Stimulated activated CD4-positive, alpha-beta T cell treated with anti-CD3 and anti-CD28 coated beads, Interleukin-12 subunit alpha, Interleukin-12 subunit beta, amount 100 ng/mL, for 4 hours (primary cell): ENCODE results near the gene TNFRSF14.

ENCODE experiments used
- DNase-seq: peaks from one replicate; pipeline ENCODE4 v3.0.0-alpha.2; 2020

TNFRSF14 gene

DNA sequence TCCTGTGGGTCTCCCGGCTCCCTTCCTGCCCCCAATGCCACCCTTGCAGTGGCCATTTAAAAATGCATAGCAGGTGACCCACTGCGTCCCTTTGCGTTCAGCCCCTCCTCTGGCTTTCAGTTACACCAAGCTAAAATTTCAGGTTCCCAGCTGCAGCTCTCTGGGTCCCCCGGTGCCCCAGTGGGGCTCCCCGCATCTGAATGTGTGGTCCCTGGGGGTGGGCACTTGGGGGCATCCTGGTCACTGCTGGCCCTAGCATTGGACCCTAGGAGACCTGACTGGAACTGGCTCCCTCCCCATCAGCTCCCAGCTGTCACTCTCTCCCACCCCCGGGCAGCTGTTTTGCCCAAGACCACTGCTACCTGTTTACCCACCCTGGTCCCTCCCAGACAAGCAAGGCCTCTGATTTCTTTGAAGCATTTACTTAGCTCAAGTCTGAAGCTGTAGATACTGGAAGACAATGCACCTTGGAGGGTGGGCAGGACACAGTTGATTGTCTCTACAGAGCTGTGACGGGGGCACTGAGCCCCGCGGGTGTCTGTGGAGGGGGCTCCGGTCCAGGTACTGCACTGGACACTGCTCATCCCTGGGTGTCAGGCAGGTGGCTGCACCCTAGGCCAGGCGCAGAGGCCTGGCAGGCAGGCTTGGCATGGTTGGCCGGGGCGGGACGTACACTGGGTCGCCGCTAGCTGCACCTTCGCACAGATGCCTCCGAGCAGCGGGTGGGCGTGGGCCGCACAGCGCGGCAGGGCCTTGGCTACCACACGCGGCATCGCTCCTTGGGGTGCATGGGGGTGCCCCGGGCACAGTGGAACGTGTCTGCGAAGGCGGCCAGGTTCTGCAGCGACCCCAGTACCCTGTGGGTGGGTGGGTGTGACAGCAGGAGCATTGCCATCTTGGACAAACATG lies 34.3 kb downstream of the TNFRSF14 start:
- no peak for DNase-seq

DNA sequence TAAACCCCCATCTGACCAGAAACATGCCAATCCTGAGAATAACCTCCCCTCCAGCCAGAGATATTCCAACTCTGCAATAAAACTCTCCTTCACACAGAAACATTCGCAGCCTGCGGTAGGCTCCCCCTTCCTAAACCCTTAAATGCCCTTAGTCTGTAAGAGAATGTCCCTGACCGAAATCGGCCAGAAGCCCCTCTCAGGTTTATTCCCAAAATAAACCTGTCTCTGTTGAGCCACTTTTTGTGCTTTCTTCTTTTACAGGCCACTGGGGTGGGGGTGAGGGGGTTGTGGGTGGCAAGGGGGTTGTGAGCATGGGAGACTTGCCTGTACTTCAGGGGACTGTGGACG lies 35.0 kb downstream of the TNFRSF14 start:
- no peak for DNase-seq

DNA sequence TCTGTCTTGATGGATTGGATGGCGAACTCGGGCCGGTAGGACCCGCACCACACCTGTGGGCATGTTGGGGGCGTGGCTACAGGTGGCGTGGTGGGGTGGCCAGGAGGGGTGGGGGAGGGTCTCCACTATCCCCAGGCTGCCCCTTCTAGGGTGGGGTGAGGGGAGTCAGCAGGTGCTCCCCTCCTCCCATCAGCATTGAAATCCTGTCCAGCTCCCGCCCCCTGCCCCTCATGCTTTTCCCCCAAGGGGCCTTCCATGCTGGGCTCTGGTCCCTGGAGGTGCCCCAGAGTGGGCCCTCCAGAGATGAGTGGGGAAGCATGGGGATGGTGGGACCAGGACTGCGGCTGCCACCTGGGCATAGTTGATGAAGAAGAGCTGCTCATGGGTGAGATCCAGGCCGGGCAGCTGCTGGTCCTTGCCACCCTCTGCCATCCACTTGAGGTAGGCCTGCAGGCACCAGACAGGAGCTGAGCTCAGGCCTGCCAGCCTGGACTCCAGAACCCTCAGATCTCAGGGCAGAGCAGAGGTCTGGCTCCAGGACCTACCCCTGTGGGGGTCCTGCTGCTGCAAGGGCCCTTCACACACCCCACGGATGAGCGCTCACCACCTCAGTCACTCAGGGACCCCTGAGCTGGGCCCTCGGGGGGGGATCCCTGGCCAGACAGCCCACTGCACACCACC lies 35.5 kb downstream of the TNFRSF14 start:
- no peak for DNase-seq

DNA sequence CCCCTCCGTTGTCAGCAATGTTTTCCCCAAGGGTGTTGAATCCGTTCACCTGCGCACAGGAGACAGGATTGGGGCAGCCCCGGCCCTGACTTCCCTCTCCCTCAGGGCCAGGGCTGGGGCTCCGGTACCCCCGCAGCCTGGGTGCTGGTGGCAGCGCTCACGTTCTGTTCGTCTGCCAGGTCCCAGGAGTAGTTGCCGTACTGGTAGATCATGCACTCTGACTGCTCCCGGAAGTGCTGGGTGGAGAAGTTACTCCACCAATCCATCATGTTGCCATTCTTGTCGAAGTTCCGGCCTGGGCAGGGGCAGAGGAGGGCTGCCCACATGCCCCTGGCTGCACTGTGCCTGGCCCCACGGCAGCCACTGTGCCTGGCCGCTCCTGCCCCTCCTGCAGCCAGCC lies 36.5 kb downstream of the TNFRSF14 start:
- no peak for DNase-seq

DNA sequence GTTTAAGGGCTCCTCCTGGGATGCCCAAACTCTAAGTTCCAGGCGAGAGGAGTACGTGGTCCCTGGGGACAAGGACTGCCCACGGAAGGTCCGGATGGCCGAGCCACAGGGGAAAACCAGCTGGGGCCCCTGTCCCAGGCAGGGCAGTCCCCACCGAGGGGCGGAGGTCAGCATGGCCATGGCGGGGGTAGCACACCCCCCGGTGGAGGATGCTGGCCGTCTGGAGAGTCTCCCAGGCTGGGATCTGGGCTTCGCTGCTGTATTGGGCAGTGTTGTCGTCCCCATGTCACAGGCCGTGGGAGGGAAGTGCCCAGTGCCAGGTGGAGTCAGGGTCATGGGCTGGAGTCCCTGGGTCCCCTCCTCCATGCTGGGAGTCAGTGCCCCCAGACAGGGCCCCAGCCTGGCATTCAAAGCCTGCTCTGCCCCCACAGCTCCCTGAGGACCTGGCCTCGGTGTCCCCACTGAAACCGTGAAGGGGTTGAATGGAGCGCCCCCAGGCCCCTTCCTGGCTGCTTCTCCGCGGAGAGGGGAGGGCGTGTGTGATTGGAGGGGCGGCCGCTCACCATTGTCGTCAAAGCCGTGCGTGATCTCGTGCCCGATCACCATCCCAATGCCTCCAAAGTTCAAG lies 37.2 kb downstream of the TNFRSF14 start:
- no peak for DNase-seq

DNA sequence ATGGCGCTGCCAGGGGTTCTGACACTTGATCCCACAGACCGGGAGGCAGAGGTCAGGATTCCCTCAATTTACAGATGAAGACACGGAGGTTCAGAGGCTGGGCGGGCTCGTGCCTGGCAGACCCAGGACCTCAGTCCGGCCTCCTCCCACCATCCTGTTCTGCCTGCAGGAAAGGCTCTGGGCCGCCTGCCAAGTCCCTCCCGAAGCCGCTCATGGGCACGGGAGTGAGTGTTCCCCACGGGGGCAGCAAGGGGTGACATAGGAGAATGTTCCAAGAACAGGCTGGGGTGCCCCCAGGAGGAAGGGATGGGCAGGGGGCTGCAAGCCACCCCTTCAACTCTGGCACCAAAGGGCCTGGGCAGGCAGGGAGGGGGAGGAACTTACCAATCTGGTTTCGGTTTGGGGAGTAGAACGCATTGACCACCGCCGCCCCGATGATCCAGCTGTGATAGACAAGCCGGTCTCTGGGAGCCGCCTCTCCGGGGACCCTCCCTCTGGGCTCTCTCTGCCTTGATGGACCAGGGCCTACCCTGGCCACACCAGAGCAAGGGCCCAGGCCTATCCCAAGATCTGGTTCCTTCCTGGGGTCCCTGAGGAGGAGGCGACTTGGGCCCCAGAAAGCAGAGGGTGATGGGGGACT lies 38.0 kb downstream of the TNFRSF14 start:
- DNase-seq: no peak

DNA sequence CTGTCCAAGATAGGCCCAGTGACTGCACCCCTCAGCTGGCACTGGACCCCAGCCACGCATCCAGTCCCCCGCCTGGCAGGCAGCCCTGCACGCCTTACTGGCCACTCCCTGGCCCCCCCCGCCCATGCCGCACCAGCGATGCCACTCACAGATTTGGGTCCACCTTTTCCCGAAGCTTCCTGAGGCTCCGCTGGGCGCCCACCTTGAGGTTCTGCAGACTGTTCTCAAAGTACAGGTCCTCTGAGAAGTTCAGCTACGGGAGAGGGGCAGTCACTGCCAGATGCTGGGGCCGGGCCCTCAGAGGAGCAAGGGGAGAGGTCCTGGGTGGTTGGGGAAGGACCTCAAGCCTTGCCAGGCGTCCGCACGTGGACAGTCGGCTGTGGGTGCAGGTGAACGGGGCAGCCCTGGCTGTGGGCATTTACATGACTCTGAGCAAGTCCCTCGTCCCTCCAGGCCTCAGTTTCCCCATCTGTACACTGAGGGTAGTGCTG lies 38.5 kb downstream of the TNFRSF14 start:
- DNase-seq: no peak

DNA sequence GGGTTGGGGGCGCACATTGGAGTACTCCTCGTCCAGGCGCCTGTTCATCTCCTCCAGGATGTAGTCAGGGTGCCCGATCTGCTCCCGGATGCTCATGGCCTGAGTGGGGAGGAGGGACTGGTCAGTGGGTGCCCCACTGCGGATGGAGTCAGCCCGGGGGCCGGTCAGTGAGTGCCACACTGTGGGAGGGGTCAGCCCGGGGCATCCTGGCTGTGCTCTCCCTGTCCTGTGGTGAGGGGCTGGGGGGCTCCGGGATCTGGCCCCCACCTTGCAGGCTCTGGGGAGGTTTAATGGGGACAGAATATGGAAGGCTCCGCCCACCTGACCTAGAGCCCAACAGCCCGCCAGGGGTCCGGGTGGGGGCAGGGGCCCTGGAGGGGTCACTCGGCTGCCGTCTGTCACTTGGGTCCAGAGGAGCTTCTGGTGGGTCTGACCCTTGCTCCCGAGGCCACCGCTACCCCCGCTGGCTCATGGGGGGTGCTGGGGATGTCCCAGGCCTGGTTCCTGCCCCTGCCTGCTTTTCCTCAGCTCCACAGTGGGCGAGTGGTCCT lies 39.2 kb downstream of the TNFRSF14 start:
- DNase-seq: no peak

DNA sequence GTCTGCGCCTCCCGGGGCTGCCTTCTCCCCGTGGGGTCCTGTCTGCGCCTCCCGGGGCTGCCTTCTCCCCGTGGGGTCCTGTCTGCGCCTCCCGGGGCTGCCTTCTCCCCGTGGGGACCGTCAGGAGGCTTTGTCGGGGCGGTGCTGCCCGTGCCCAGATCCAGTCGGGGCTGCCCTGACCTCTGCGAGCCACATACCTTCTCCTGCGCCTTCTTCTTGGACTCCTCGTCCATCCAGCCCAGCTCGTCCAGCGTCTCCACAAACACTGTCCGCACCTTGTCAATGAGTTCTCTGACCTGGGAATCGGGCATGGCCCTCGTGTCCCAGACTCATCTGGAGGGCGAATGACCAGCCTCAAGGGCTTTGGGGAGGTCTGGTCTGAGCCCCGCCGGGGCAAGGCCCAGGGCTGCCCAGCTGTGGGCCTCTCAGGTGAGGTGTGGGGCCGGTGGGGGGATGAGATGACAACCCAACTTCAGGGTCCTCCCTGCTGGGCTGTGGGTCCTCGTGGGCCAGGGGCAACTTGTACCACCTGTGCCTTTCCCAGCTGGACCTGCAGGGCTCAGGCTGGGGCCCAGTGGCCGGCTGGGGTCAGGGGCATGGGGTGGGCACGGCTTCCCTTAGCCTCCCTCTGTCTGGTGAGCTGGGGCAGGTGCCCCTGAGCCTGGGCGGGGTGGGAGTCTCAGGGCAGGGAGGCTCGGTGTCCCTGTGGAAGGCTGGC lies 39.8 kb downstream of the TNFRSF14 start:
- DNase-seq: no peak

DNA sequence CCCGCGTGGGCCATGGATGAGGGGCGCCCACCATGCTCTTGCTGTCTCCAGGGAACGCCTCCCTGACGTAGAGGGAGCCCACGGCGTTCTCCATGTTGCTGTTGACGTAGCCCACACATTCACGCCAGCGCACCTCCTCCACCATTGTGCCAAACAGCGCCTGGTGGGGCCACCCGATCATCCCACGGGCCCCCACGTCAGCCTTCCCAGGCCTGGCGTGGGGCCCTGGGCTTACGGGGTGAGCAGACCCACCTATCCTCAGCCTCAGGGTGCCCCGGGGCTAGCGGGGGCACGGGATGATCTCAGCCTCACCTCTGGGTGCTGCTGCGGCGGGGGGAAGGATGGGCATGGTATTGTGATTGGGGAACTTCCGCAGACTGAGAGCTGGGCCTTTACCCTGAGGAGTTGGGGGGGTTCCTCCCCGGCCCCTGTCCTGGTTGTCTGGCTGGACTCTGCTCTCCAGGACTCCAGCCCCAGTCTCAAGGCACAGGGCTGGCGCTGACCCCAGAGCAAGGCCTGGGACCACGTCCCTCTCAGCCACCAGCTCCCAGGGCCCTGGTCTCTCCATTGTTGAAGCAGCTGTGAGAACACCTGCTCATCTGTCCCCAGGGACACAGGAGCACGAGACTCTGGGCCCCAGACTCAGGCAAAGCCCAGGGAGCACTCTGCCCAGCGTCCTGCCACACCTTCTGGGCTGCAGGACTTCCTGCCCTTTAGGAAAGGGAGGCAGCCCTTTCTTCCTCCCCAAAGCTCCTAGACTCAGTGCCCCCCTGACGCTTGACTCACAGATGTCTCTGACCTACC lies 40.6 kb downstream of the TNFRSF14 start:
- DNase-seq: no peak

DNA sequence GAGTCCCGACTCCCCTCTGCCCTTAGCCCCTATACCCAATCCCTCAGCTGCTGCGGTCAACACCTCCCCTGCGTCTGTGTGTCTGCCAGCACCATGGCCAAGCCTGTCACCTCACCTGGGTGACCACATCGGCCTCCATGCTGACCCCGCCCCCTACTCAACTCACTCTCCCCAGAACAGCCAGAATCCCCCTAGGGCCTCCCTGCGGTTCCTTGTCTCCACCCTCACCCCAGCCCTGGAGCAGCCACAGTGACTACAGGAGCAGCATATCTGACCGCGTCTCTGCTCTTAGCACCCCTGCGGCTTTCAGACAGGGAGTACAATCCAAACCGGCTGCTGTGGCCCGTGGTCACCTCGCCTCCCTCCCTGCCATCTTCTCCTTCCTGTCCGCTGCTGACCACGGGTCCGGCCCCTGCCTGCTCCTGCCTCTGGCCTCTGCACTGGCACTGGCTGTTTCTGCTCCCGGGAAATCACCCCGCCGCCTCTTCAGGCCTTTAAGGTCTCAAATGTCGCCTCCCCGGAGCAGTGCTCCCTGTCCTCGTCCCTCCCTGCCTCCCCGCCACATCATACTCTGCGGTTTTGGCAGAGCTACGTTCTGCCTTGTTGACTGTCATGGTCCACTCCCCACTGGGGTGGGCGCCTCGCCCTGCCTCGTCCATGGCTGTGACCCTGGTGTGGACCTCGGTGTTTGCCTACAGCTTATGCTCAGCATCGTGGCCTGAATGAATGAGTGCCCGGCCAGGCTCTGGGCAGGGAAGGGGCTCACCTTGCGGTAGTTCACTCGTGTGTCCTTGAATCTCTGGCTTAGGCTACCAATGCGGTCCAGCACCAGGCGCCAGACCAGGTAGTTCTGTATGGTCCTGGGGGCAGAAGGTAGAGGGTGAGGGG lies 41.5 kb downstream of the TNFRSF14 start:
- no peak for DNase-seq

DNA sequence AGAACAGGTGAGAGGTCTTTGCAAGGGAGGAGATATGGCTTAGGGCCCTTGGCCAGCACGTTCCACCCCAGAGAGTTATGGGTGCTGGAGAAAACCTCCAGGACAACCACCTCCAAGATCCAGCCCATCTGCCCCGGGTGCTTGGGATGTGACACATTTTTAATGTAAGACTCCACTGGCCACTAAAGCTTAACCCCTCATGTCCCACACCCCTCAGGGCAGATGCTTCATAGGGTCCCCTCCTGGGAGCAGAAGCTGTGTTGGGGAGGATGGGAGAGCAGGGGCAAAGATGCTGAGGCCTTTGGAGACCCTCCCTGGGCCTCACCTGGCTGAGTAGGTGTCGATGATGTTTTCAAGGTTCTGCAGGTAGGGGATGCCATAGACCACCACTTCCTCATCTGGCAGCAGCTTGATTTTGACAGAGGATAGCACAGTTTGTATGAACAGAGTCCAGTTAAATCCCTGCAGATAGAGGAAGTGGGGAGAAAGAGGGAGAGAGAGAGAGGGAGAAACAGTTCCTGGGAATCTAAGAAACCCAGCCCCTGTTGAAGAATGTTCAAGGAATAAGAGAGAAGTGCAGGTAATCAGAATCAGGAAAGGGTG lies 42.3 kb downstream of the TNFRSF14 start:
- DNase-seq: no peak

DNA sequence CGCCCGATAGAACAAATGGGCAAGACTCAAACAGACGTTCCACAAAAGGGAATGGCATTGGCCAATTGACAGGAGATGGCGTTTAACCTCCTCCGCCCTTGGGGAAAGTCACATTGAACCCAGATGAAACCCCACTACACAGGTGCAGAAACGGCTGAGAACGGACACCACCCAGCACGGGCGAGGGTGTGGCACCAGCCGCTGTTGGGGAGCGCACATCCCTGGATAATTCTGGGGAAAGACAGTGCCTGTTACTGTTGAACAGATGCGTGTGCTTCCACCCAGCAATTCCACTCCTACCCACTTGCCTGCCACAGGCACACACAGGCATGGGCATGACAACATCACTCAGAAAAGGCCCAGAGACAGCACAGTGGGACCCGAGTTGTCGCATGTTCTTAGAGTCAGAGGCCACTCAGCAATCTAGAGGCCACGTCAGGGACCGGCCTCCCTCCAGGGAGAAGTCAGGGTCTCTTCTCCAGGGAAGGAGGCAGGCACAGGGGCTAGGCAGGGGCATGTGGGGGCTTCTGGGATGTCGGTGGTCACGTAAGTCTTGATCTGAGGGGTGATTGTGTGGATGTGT lies 45.6 kb downstream of the TNFRSF14 start:
- DNase-seq: no peak

DNA sequence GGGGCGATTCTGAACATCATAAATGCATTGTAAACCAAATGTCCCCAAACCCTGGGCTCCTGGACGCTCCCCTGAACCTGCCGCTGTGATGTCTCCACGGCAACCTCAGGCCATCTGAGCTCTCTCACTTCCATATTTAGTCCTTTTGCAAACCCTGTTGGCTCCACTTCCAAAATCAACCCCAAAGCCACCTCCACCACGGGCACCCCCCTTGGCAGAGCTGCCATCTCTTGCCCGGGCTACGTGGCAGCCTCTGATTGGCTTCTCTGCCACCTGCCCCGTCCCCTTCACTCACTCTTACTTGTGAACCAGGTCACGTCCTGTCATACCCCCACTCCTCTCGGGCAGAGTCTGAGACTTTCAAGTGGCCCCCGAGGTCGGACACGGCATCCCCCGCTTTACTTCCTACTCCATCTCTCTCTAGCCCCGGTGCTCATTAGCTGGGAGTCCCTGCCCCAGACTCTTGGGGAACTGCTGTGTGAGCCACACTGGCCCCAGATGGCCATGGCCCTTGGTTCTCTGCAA lies 46.2 kb downstream of the TNFRSF14 start:
- no peak for DNase-seq

DNA sequence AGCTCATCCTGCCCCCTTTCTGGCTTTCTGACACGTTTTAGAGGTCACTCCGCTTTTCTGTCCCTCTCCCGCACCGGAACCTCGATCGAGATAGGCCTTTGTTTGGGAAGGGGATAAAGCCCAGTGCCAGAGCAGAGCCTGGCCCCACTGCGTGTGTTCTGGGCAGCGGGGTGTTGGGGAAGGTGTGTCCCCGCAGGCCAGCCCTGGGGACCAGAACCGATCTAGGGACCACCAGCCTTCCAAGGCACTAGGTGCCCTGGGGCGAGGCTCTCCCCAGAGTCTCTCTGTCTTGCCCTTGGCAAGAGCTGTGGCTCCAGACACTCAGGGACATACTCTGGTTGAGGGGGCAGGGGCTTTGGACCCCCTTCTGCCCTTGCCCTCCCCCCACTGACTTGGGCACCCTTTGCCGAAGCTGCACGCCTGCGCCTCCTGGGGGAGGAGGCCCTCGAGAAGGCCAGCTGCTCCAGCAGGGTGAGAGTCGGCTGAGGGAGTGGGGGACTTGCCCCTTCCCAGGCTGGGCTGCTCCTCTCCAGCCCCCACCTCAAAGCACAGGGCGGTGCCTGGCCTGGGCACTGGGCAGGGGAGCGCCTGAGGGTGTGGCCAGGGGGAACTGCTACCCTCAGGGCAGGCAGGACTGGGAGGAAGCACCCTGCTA lies 46.8 kb downstream of the TNFRSF14 start:
- DNase-seq: no peak

DNA sequence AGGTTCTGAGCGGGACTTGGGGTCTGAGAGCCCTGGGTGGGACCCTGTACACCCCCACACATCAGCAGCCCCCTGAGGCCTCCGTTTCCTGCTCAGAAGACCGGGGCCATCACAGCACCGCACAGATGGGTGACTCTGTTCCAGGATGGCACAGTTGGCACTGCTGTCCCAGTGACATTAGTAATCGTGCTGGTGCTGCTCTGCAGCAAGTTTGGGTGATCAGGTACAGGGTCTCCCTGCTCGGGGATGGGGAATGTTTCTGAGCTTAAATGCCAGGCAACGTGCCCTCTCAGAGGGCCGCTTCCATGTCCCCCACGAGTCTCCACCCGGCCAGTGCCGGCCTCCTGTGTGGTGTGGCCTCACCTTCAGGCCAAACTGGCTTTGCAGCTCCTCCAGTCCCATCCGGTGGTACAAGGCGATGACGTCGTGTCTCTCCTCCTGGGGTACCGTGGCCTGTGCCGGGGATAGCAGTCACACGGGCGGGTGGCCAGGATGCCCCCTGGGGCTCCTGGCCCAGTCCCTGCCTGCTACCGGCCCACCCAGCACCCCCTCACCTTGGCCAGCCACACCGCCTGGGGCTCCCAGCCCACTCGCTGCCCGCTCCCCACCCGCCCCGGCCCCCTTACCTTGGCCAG lies 47.5 kb downstream of the TNFRSF14 start:
- DNase-seq: no peak

DNA sequence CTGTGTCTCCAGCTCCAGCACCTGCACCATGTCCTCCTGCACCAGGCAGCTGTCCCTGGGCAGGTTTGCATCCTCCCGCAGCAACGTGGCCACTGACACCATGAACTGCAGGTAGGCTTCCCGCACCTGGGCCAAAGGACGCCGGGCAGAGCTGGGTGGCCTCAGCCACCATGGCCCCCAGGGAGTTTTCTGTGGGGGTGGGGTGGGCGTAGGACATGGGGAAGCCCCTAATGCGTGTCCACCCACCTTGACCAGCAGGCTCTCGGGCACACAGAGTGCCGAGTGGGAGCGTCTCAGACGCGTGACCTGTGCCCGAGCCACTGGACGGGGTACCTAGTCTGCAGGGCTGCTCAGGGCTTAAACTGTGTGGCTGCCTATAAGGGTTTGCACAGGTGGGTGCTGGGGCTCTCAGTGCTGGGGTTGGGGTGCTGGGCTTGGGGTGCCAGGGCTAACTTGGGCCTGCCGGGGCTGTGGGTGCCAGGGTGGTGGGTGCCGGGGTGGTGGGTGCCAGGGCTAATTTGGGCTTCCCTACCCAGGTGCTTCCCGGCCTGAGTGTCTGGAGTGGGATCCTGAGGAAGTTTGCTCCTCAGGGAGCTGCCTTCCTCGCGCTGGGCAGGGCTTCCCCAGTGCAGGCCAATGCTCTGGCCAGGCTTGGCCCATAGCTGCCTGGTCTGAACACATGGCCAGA lies 48.1 kb downstream of the TNFRSF14 start:
- DNase-seq: no peak
